ENCODE results near the gene SLC6A18. TPM values are rescaled to one million over a fixed set of nuclear protein-coding genes. Genes with fewer than 3 reads are reported as not detected.

Gene SLC6A18
- total and polyA plus RNA-seq, 2 of the 13 experiments (the other 11 are each of a cell fraction or from before 2014, with no cell fraction given) = not detected

DNA sequence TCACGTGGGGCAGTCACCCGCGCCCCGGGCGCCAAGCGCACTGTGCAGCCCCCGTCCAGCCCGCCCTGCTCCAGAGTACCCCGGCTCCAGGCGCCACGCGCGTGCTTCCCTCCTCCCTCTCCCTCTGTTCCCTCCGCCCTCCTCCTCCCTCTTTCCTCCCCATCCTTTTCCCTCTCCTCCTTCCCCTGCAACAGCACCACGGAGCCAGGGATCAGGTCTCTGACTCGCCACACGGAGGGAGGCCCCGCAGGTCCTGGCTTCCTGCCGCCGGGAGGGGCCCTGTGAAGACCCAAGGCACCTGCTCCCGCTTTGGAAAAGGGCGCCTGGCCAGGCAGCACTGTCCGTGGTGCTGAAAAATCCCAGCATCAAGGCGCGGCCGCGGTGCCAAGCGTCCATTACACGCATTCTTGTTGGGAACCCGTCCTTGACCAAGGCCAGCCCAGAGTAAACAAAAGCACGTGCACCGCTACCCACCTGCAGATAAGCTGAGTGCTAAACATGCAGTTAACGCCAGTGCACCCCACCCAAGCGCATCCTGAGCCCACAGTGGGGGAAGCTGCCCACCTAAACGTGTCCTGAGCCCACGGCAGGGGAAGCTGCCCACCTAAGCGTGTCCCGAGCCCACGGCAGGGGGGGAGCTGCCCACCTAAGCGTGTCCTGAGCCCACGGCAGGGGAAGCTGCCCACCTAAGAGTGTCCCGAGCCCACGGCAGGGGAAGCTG is 21.7 kb downstream of the SLC6A18 start (continued):
- TF ChIP-seq RAD21 (CRISPR knock-in tag; IDR thresholded peaks at IDR 0.05) = no peak
- peak; percentile 94 for TF ChIP-seq KLF11 (CRISPR knock-in tag; IDR thresholded peaks at IDR 0.05)
- TF ChIP-seq KDM2A (CRISPR knock-in tag; IDR thresholded peaks at IDR 0.05; ENCODE audit: borderline replicate concordance, low read depth) = peak; percentile 67; the same call in 1 of the 2 replicates
- TF ChIP-seq TERF1 (CRISPR knock-in tag; IDR thresholded peaks at IDR 0.05) = no peak
- TF ChIP-seq ZMYM2 (CRISPR knock-in tag; IDR thresholded peaks at IDR 0.05) = no peak
- TF ChIP-seq USF2 (IDR thresholded peaks at IDR 0.05; ENCODE audit: low read depth, low read length) = no peak
- no peak for TF ChIP-seq USF2 (CRISPR knock-in tag; IDR thresholded peaks at IDR 0.05; ENCODE audit: borderline replicate concordance)
- no peak for TF ChIP-seq U2AF2 (IDR thresholded peaks at IDR 0.05; ENCODE audit: low read depth, low read length)
- TF ChIP-seq DMAP1 (CRISPR knock-in tag; IDR thresholded peaks at IDR 0.05) = no peak
- TF ChIP-seq, protein P1, sequence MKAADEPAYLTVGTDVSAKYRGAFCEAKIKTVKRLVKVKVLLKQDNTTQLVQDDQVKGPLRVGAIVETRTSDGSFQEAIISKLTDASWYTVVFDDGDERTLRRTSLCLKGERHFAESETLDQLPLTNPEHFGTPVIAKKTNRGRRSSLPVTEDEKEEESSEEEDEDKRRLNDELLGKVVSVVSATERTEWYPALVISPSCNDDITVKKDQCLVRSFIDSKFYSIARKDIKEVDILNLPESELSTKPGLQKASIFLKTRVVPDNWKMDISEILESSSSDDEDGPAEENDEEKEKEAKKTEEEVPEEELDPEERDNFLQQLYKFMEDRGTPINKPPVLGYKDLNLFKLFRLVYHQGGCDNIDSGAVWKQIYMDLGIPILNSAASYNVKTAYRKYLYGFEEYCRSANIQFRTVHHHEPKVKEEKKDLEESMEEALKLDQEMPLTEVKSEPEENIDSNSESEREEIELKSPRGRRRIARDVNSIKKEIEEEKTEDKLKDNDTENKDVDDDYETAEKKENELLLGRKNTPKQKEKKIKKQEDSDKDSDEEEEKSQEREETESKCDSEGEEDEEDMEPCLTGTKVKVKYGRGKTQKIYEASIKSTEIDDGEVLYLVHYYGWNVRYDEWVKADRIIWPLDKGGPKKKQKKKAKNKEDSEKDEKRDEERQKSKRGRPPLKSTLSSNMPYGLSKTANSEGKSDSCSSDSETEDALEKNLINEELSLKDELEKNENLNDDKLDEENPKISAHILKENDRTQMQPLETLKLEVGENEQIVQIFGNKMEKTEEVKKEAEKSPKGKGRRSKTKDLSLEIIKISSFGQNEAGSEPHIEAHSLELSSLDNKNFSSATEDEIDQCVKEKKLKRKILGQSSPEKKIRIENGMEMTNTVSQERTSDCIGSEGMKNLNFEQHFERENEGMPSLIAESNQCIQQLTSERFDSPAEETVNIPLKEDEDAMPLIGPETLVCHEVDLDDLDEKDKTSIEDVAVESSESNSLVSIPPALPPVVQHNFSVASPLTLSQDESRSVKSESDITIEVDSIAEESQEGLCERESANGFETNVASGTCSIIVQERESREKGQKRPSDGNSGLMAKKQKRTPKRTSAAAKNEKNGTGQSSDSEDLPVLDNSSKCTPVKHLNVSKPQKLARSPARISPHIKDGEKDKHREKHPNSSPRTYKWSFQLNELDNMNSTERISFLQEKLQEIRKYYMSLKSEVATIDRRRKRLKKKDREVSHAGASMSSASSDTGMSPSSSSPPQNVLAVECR (CRISPR knock-in tag; IDR thresholded peaks at IDR 0.05; ENCODE audit: borderline replicate concordance) = peak; percentile 60; the same call in 1 of the 2 replicates
- TF ChIP-seq, protein P2, sequence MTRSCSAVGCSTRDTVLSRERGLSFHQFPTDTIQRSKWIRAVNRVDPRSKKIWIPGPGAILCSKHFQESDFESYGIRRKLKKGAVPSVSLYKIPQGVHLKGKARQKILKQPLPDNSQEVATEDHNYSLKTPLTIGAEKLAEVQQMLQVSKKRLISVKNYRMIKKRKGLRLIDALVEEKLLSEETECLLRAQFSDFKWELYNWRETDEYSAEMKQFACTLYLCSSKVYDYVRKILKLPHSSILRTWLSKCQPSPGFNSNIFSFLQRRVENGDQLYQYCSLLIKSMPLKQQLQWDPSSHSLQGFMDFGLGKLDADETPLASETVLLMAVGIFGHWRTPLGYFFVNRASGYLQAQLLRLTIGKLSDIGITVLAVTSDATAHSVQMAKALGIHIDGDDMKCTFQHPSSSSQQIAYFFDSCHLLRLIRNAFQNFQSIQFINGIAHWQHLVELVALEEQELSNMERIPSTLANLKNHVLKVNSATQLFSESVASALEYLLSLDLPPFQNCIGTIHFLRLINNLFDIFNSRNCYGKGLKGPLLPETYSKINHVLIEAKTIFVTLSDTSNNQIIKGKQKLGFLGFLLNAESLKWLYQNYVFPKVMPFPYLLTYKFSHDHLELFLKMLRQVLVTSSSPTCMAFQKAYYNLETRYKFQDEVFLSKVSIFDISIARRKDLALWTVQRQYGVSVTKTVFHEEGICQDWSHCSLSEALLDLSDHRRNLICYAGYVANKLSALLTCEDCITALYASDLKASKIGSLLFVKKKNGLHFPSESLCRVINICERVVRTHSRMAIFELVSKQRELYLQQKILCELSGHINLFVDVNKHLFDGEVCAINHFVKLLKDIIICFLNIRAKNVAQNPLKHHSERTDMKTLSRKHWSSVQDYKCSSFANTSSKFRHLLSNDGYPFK (CRISPR knock-in tag; IDR thresholded peaks at IDR 0.05; ENCODE audit: borderline replicate concordance) = no peak
- no peak for TF ChIP-seq PCBP2 (optimal IDR thresholded peaks at IDR 0.05; ENCODE audit: low read depth, low read length, poor library complexity, severe bottlenecking)
- TF ChIP-seq MED8 (CRISPR knock-in tag; IDR thresholded peaks at IDR 0.05; ENCODE audit: insufficient replicate concordance) = no peak
- TF ChIP-seq IKZF1 (IDR thresholded peaks at IDR 0.05) = no peak
- TF ChIP-seq ARHGAP35 (CRISPR knock-in tag; IDR thresholded peaks at IDR 0.05; ENCODE audit: borderline replicate concordance) = no peak; the same call in 1 of the 2 replicates
- TF ChIP-seq KAT2B (IDR thresholded peaks at IDR 0.05; ENCODE audit: borderline replicate concordance, low read depth, low read length) = no peak
- TF ChIP-seq ZNF143 (CRISPR knock-in tag; IDR thresholded peaks at IDR 0.05) = no peak
- TF ChIP-seq TAF1 (CRISPR knock-in tag; IDR thresholded peaks at IDR 0.05) = no peak
- peak; percentile 35; the same call in 1 of the 2 replicates for TF ChIP-seq HOXA9 (CRISPR knock-in tag; IDR thresholded peaks at IDR 0.05; ENCODE audit: borderline replicate concordance)
- no peak for TF ChIP-seq ATM (IDR thresholded peaks at IDR 0.05; ENCODE audit: borderline replicate concordance)

Measured in HepG2 (cell line).